Keratinocyte (primary cell): ENCODE results near the gene CFAP46. TPM values are rescaled to one million over a fixed set of nuclear protein-coding genes. Genes with fewer than 3 reads are reported as not detected.

Experiments
- DNase-seq: peaks from one replicate; pipeline ENCODE4 v3.0.0-alpha.2; 2011; ENCODE audit warnings: low read depth, missing footprints, low spot score
- FAIRE-seq: peaks from 2 replicates; lab custom pipeline; 2011; peaks lifted over from hg19 to GRCh38; lab: Jason Lieb, UNC
- H2AFZ ChIP-seq: 2 replicates; pipeline ENCODE4 v1.6.0; 2012; ENCODE audit warnings: low read length, control low read depth, inconsistent platforms; ENCODE audit not compliant: control insufficient read depth
- H3K27ac ChIP-seq: 2 replicates; pipeline ENCODE4 v1.5.1; 2011; ENCODE audit warnings: low read length; ENCODE audit not compliant: control insufficient read depth, insufficient read depth
- H3K27me3 ChIP-seq: 3 replicates; pipeline ENCODE4 v1.6.0; 2011; ENCODE audit warnings: low read length; ENCODE audit not compliant: control insufficient read depth, insufficient read depth; ENCODE audit errors: extremely low read depth
- H3K36me3 ChIP-seq, 2 experiments: 2 replicates in 1 of 2; 3 replicates in 1 of 2; pipeline ENCODE4 v1.5.1; 2011; ENCODE audit warnings: low read length in 2 of 2, mild to moderate bottlenecking in 1 of 2; ENCODE audit not compliant: control insufficient read depth in 2 of 2, insufficient read depth in 2 of 2; ENCODE audit errors: extremely low read depth in 1 of 2
- H3K4me1 ChIP-seq: 3 replicates; pipeline ENCODE4 v1.5.1; 2011; ENCODE audit warnings: low read length; ENCODE audit not compliant: control insufficient read depth, insufficient read depth; ENCODE audit errors: extremely low read depth
- H3K4me2 ChIP-seq: 3 replicates; pipeline ENCODE4 v1.6.0; 2011; ENCODE audit warnings: low read depth, low read length; ENCODE audit not compliant: control insufficient read depth, insufficient read depth; ENCODE audit errors: extremely low read depth
- H3K4me3 ChIP-seq, 3 experiments: fragments of 200-600 bp in 1 of 3; sonication (generic) in 1 of 3; 2 replicates in 2 of 3; 3 replicates in 1 of 3; pipeline ENCODE4 v1.5.1; 2011 to 2016; ENCODE audit warnings: low read length in 3 of 3, mild to moderate bottlenecking in 3 of 3, control low read depth in 2 of 3, inconsistent platforms in 1 of 3, low read depth in 1 of 3, mixed read lengths in 1 of 3, mixed run types in 1 of 3, moderate library complexity in 1 of 3; ENCODE audit not compliant: control insufficient read depth in 2 of 3, insufficient read depth in 2 of 3; ENCODE audit errors: extremely low read depth in 1 of 3
- H3K79me2 ChIP-seq: 2 replicates; pipeline ENCODE4 v1.6.0; 2012; ENCODE audit warnings: low read length; ENCODE audit not compliant: control insufficient read depth, insufficient read depth
- H3K9ac ChIP-seq: 3 replicates; pipeline ENCODE4 v1.6.0; 2011; ENCODE audit warnings: low read length; ENCODE audit not compliant: control insufficient read depth, insufficient read depth; ENCODE audit errors: extremely low read depth
- H3K9me1 ChIP-seq: 3 replicates; pipeline ENCODE4 v1.6.0; 2011; ENCODE audit warnings: low read length; ENCODE audit not compliant: control insufficient read depth, insufficient read depth; ENCODE audit errors: extremely low read depth
- H3K9me3 ChIP-seq: 2 replicates; pipeline ENCODE4 v1.5.1; 2012; ENCODE audit warnings: low read depth, low read length; ENCODE audit not compliant: control insufficient read depth
- H4K20me1 ChIP-seq: 3 replicates; pipeline ENCODE4 v1.6.0; 2011; ENCODE audit warnings: low read length; ENCODE audit not compliant: control insufficient read depth, insufficient read depth; ENCODE audit errors: extremely low read depth
- EZH2 ChIP-seq: IDR thresholded peaks from one replicate; pipeline ENCODE4 v1.6.1; 2012; ENCODE audit warnings: inconsistent platforms, mild to moderate bottlenecking, low read length, moderate library complexity
- dilution Hi-C: fragments of 300-500 bp; cut with MboI; formaldehyde crosslinking; loops from one replicate; pipeline ENCODE4 v1.7.0; 2020; ENCODE audit warnings: low sequenced_read_pairs; ENCODE audit not compliant: extremely low pct_ligation_motif_present
- polyA plus RNA-seq, 5 experiments: library from polyadenylated mRNA; depleted of rRNA in 3 of 5; stranded (reverse) in 3 of 5; stranded (forward) in 1 of 5; unstranded in 1 of 5; fragments of >200 nt; gene quantifications; 1 replicate in 1 of 5; 2 replicates in 3 of 5; 3 replicates in 1 of 5; pipeline versions ENCODE4 v1.2.1 to v1.2.3, GENCODE V29; 2011 to 2012; ENCODE audit warnings: missing spikeins in 2 of 5, low read depth in 1 of 5, low replicate concordance in 1 of 5
- TF ChIP-seq, protein P1 (sequence below), 3 experiments: IDR thresholded peaks in 1 of 3; conservative IDR thresholded peaks in 1 of 3; optimal IDR thresholded peaks in 1 of 3; 2 replicates in 2 of 3; 3 replicates in 1 of 3; pipeline versions ENCODE3 to v1.5.1; 2011; ENCODE audit warnings: low read length in 3 of 3, mild to moderate bottlenecking in 3 of 3, moderate library complexity in 2 of 3, control low read depth in 1 of 3, inconsistent platforms in 1 of 3; ENCODE audit not compliant: insufficient read depth in 2 of 3; ENCODE audit errors: extremely low read depth in 1 of 3

The CFAP46 gene
- polyA plus RNA-seq, 1 donor (not counting 4 experiments of a cell fraction or from before 2014, with no cell fraction given): 1.00 TPM

DNA sequence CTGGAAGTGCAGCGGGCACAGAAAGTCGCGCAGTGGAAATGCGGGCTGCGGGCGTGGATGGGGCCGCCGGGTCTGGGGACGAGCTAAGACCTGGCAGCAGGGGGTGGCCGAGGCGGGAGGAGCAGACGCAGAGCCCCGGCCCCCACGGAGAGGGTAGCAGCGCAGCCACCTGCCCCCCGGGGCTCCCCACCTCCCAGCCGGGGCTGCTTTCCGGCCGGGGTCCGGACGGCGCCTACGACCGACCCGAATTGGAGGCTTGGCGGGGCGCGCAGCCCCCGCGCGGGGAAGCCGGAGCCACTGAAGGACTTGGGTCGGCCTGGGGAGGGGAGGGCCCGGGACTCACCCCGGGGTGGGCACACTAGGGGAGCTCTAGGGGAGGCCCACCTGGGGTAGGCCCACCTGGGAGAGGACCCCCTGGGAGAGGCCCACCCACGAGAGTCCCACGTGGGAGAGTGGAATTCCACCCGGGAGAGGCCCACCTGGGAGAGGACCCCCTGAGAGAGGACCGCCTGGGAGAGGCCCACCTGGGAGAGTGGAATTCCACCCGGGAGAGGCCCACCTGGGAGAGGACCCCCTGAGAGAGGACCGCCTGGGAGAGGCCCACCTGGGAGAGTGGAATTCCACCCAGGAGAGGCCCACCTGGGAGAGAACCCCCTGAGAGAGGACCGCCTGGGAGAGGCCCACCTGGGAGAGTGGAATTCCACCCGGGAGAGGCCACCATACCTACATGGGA lies 854 bp upstream of the CFAP46 start:
- Histone ChIP-seq H3K4me2 (peak overlapping the region; percentile 76), H3K9me1 (no peaks in the 10 kb centered on the region), H3K4me3 (peak overlapping the region; percentile 49 to 70 (median 51)), H3K27me3 (peaks cover 3% of the 10 kb centered on the region), H3K9me3 (no peaks in the 10 kb centered on the region), H3K27ac (no peak overlapping the region), H3K4me1 (no peaks in the 10 kb centered on the region), H4K20me1 (no peaks in the 10 kb centered on the region), H3K9ac (no peak overlapping the region), H3K79me2 (no peaks in the 10 kb centered on the region), H2AFZ (peak overlapping the region; percentile 44), H3K36me3 (no peaks in the 10 kb centered on the region)
- TF ChIP-seq, protein P1, sequence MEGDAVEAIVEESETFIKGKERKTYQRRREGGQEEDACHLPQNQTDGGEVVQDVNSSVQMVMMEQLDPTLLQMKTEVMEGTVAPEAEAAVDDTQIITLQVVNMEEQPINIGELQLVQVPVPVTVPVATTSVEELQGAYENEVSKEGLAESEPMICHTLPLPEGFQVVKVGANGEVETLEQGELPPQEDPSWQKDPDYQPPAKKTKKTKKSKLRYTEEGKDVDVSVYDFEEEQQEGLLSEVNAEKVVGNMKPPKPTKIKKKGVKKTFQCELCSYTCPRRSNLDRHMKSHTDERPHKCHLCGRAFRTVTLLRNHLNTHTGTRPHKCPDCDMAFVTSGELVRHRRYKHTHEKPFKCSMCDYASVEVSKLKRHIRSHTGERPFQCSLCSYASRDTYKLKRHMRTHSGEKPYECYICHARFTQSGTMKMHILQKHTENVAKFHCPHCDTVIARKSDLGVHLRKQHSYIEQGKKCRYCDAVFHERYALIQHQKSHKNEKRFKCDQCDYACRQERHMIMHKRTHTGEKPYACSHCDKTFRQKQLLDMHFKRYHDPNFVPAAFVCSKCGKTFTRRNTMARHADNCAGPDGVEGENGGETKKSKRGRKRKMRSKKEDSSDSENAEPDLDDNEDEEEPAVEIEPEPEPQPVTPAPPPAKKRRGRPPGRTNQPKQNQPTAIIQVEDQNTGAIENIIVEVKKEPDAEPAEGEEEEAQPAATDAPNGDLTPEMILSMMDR (optimal IDR thresholded peaks at IDR 0.05 in 1 of 3, IDR thresholded peaks at IDR 0.05 in 1 of 3, conservative IDR thresholded peaks at IDR 0.05 in 1 of 3; ENCODE audit: extremely low read depth in 1 of 3, insufficient read depth in 2 of 3, low read length in 3 of 3): no peak
- TF ChIP-seq EZH2: no peak
- FAIRE-seq: no peak
- DNase-seq: no peak
- dilution Hi-C loops: no loop called here

- H2AFZ ChIP-seq: no peak overlapping the region
Observed at GRCh38 chr10:132941640-132942051, 724 bp downstream of the CFAP46 start.

More at GRCh38 chr10:132941640-132942051, 724 bp downstream of the CFAP46 start:
- H3K4me3 ChIP-seq: peak overlapping the region in 1 of 3 experiments; percentile 49
- H3K27me3 ChIP-seq: peaks cover 3% of the 10 kb centered on the region
- dilution Hi-C loops: no loop called here
- no peaks in the 10 kb centered on the region for H3K9me1 ChIP-seq
- DNase-seq (no peak), FAIRE-seq (no peak)
- no peaks in the 10 kb centered on the region for H3K9me3 ChIP-seq
- H3K36me3 ChIP-seq: no peaks in the 10 kb centered on the region
- H3K9ac ChIP-seq: no peak overlapping the region
- no peak overlapping the region for H3K27ac ChIP-seq
- H3K4me2 ChIP-seq: peak overlapping the region; percentile 48
- no peak for TF ChIP-seq EZH2
- TF ChIP-seq, protein P1 (optimal IDR thresholded peaks at IDR 0.05 in 1 of 3, IDR thresholded peaks at IDR 0.05 in 1 of 3, conservative IDR thresholded peaks at IDR 0.05 in 1 of 3; ENCODE audit: extremely low read depth in 1 of 3, insufficient read depth in 2 of 3, low read length in 3 of 3): no peak
- no peaks in the 10 kb centered on the region for H3K4me1 ChIP-seq
- no peaks in the 10 kb centered on the region for H3K79me2 ChIP-seq
- no peaks in the 10 kb centered on the region for H4K20me1 ChIP-seq
